WTC11 (cell line): ENCODE data around the gene GATA2. TPM values are rescaled to one million over a fixed set of nuclear protein-coding genes. Genes with fewer than 3 reads are reported as not detected.

ENCODE experiments used
- ATF6 ChIP-seq: sonication (generic); formaldehyde crosslinking; IDR thresholded peaks from 2 replicates; pipeline ENCODE4 v1.8.1; 2023; ENCODE audit warnings: mild to moderate bottlenecking, missing genetic modification reagents
- E2F1 ChIP-seq: sonication (generic); formaldehyde crosslinking; IDR thresholded peaks from 2 replicates; pipeline ENCODE4 v1.8.0; 2022; ENCODE audit warnings: mild to moderate bottlenecking, missing genetic modification reagents
- ERG ChIP-seq: fragments of 250-450 bp; sonication (Bioruptor Pico); IDR thresholded peaks from 2 replicates; pipeline ENCODE4 v1.8.0; 2021; ENCODE audit warnings: mild to moderate bottlenecking
- ESRRA ChIP-seq: sonication (generic); formaldehyde crosslinking; IDR thresholded peaks from 2 replicates; pipeline ENCODE4 v1.8.1; 2022; ENCODE audit warnings: mild to moderate bottlenecking, missing genetic modification reagents, borderline replicate concordance
- ETV6 ChIP-seq: sonication (generic); formaldehyde crosslinking; IDR thresholded peaks from 2 replicates; pipeline ENCODE4 v1.8.1; 2022; ENCODE audit warnings: mild to moderate bottlenecking, missing genetic modification reagents
- FOXJ3 ChIP-seq: sonication (generic); formaldehyde crosslinking; IDR thresholded peaks from 2 replicates; pipeline ENCODE4 v1.9.0; 2021; ENCODE audit warnings: missing genetic modification reagents, mild to moderate bottlenecking, borderline replicate concordance
- FOXP1 ChIP-seq: sonication (generic); formaldehyde crosslinking; IDR thresholded peaks from 2 replicates; pipeline ENCODE4 v1.8.0; 2022; ENCODE audit warnings: missing genetic modification reagents, mild to moderate bottlenecking, moderate library complexity, borderline replicate concordance
- FOXP4 ChIP-seq: sonication (generic); formaldehyde crosslinking; IDR thresholded peaks from 2 replicates; pipeline ENCODE4 v1.8.0; 2022; ENCODE audit warnings: mild to moderate bottlenecking, missing genetic modification reagents
- GTF2I ChIP-seq: fragments of 250-450 bp; sonication (Bioruptor Pico); conservative IDR thresholded peaks from 2 replicates; pipeline ENCODE4 v1.4.0; 2021; ENCODE audit warnings: mild to moderate bottlenecking
- JAZF1 ChIP-seq: fragments of 250-450 bp; sonication (Bioruptor Pico); IDR thresholded peaks from 2 replicates; pipeline ENCODE4 v1.9.0; 2021; ENCODE audit warnings: moderate library complexity, mild to moderate bottlenecking, inconsistent platforms
- MAX ChIP-seq: sonication (generic); formaldehyde crosslinking; IDR thresholded peaks from 2 replicates; pipeline ENCODE4 v1.8.0; 2022; ENCODE audit warnings: mild to moderate bottlenecking, missing genetic modification reagents
- MYBL2 ChIP-seq: sonication (generic); formaldehyde crosslinking; IDR thresholded peaks from 2 replicates; pipeline ENCODE4 v1.8.1; 2023; ENCODE audit warnings: mild to moderate bottlenecking, moderate library complexity, missing genetic modification reagents
- NFE2L1 ChIP-seq: sonication (generic); formaldehyde crosslinking; IDR thresholded peaks from 2 replicates; pipeline ENCODE4 v1.8.1; 2023; ENCODE audit warnings: missing genetic modification reagents
- OVOL2 ChIP-seq: fragments of 250-450 bp; sonication (Bioruptor Pico); IDR thresholded peaks from 2 replicates; pipeline ENCODE4 v1.9.0; 2021; ENCODE audit warnings: mild to moderate bottlenecking, borderline replicate concordance
- PREB ChIP-seq: sonication (generic); formaldehyde crosslinking; IDR thresholded peaks from 2 replicates; pipeline ENCODE4 v1.8.1; 2022; ENCODE audit warnings: mild to moderate bottlenecking, missing genetic modification reagents, moderate library complexity, borderline replicate concordance
- PRRX2 ChIP-seq: fragments of 250-450 bp; sonication (Bioruptor Pico); IDR thresholded peaks from 2 replicates; pipeline ENCODE4 v1.8.0; 2021; ENCODE audit warnings: mild to moderate bottlenecking
- SMAD3 ChIP-seq: sonication (generic); formaldehyde crosslinking; IDR thresholded peaks from 2 replicates; pipeline ENCODE4 v1.8.0; 2022; ENCODE audit warnings: missing genetic modification reagents, mild to moderate bottlenecking, borderline replicate concordance
- SOX15 ChIP-seq: fragments of 250-450 bp; sonication (Bioruptor Pico); IDR thresholded peaks from 2 replicates; pipeline ENCODE4 v1.9.0; 2021; ENCODE audit warnings: mild to moderate bottlenecking
- STAT6 ChIP-seq: sonication (generic); formaldehyde crosslinking; conservative IDR thresholded peaks from 2 replicates; pipeline ENCODE4 v1.8.1; 2023; ENCODE audit warnings: mild to moderate bottlenecking, low read depth, missing genetic modification reagents, moderate library complexity
- TCF7 ChIP-seq: sonication (generic); formaldehyde crosslinking; IDR thresholded peaks from 2 replicates; pipeline ENCODE4 v1.8.0; 2022; ENCODE audit warnings: mild to moderate bottlenecking, low read depth, missing genetic modification reagents, moderate library complexity
- TEAD4 ChIP-seq: sonication (generic); formaldehyde crosslinking; IDR thresholded peaks from 2 replicates; pipeline ENCODE4 v1.8.0; 2022; ENCODE audit warnings: mild to moderate bottlenecking, missing genetic modification reagents
- ZBTB43 ChIP-seq: sonication (generic); formaldehyde crosslinking; IDR thresholded peaks from 2 replicates; pipeline ENCODE4 v1.8.1; 2023; ENCODE audit warnings: mild to moderate bottlenecking, missing genetic modification reagents
- ZSCAN18 ChIP-seq: fragments of 250-450 bp; sonication (Bioruptor Pico); IDR thresholded peaks from 2 replicates; pipeline ENCODE4 v2.1.2; 2022; ENCODE audit warnings: mild to moderate bottlenecking, moderate library complexity
- total RNA-seq: library from RNA; stranded (reverse); gene quantifications from 3 replicates; pipeline ENCODE4 v1.2.3, GENCODE V29; 2021

The GATA2 gene
- total RNA-seq, 1 experiment from 2014 or later, result 1.6 TPM

- no peak for TF ChIP-seq ATF6 (CRISPR knock-in tag)
- no peak for TF ChIP-seq E2F1 (CRISPR knock-in tag)
- TF ChIP-seq MYBL2, result no peak
- TF ChIP-seq MAX (CRISPR knock-in tag), result peak; percentile 68; the same call in 1 of the 2 replicates
- no peak for TF ChIP-seq ZSCAN18 (CRISPR knock-in tag)
- TF ChIP-seq SOX15 (CRISPR knock-in tag), result no peak
- TF ChIP-seq SMAD3, result no peak
- TF ChIP-seq FOXP1, result no peak
- no peak for TF ChIP-seq OVOL2
- TF ChIP-seq TEAD4 (CRISPR knock-in tag), result no peak
- no peak for TF ChIP-seq STAT6 (CRISPR knock-in tag)
- no peak for TF ChIP-seq ESRRA (CRISPR knock-in tag)
- TF ChIP-seq JAZF1, result no peak
- TF ChIP-seq ERG (CRISPR knock-in tag), result no peak
- TF ChIP-seq PREB (CRISPR knock-in tag), result no peak
- TF ChIP-seq PRRX2 (CRISPR knock-in tag), result no peak
- TF ChIP-seq NFE2L1 (CRISPR knock-in tag), result 0 out of 2 replicates have a peak, but pooled peaks have one; percentile 13
- TF ChIP-seq FOXP4, result 0 out of 2 replicates have a peak, but pooled peaks have one; percentile 16
- TF ChIP-seq TCF7 (CRISPR knock-in tag), result no peak
- no peak for TF ChIP-seq GTF2I
- no peak for TF ChIP-seq ETV6 (CRISPR knock-in tag)
- no peak for TF ChIP-seq FOXJ3 (CRISPR knock-in tag)
- peak; percentile 53; the same call in 1 of the 2 replicates for TF ChIP-seq ZBTB43 (CRISPR knock-in tag)
These were observed 3.8 kb upstream of the GATA2 start (continued) for GRCh38 chr3:128496602-128497304.
